ENCODE results near the gene MCCC1. TPM values are rescaled to one million over a fixed set of nuclear protein-coding genes. Genes with fewer than 3 reads are reported as not detected.

The MCCC1 gene
- total and polyA plus RNA-seq, 11 donors = 32.8 to 58.4 (median 47.5) TPM

- TF ChIP-seq, protein P1, sequence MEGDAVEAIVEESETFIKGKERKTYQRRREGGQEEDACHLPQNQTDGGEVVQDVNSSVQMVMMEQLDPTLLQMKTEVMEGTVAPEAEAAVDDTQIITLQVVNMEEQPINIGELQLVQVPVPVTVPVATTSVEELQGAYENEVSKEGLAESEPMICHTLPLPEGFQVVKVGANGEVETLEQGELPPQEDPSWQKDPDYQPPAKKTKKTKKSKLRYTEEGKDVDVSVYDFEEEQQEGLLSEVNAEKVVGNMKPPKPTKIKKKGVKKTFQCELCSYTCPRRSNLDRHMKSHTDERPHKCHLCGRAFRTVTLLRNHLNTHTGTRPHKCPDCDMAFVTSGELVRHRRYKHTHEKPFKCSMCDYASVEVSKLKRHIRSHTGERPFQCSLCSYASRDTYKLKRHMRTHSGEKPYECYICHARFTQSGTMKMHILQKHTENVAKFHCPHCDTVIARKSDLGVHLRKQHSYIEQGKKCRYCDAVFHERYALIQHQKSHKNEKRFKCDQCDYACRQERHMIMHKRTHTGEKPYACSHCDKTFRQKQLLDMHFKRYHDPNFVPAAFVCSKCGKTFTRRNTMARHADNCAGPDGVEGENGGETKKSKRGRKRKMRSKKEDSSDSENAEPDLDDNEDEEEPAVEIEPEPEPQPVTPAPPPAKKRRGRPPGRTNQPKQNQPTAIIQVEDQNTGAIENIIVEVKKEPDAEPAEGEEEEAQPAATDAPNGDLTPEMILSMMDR (IDR thresholded peaks at IDR 0.05) = no peak
- no peak for TF ChIP-seq POLR2A (IDR thresholded peaks at IDR 0.05)
- intact Hi-C loops (cut with DNase I) = no loop called here
- no peak for DNase-seq
Observed at GRCh38 chr3:182972387-182972786, 126.9 kb downstream of the MCCC1 start.

DNA sequence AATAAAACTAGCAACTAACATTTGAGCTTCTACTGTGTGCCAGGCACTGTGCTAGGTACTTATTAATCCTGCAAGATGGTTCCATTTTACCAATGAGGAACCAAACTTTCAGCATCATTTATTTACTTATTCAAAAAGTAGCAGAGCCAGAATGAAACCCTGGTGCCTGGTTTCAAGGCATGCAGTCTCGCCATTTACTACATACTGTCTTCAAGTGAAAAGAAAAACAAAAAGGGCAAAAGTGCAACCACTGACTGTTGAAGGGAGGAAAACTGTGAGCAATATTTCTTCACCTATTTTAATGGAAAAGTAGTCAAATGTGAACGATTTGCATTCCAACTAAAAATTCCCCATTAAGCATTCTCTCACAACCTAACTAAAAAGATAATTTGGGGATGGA lies 127.7 kb downstream of the MCCC1 start:
- no peaks in the 10 kb centered on the region for H3K27me3 ChIP-seq
- intact Hi-C loops (cut with DNase I) = no loop called here
- H3K36me3 ChIP-seq = no peaks in the 10 kb centered on the region
- no peak overlapping the region for H3K4me3 ChIP-seq
- no peak overlapping the region for H3K27ac ChIP-seq
- DNase-seq (no peak), ATAC-seq (no peak)
- H3K9me3 ChIP-seq = no peaks in the 10 kb centered on the region
- 74 to 87% (median 80%) methylated on average over 2 of the region's 2 CpGs for WGBS, 4 donors
- TF ChIP-seq POLR2A (IDR thresholded peaks at IDR 0.05) = no peak
- TF ChIP-seq, protein P1 (IDR thresholded peaks at IDR 0.05) = no peak
- H3K4me1 ChIP-seq = peaks cover 0 to 34% (median 4%) of the 10 kb centered on the region in 12 donors

More at GRCh38 chr3:182972387-182972786, 126.9 kb downstream of the MCCC1 start:
- no peak for ATAC-seq
- peaks cover 0 to 30% (median 4%) of the 10 kb centered on the region in 12 donors for H3K4me1 ChIP-seq
- H3K36me3 ChIP-seq = no peaks in the 10 kb centered on the region
- H3K4me3 ChIP-seq = no peak overlapping the region
- H3K27ac ChIP-seq = no peak overlapping the region
- no peaks in the 10 kb centered on the region for H3K9me3 ChIP-seq
- 86 to 92% (median 89%) methylated on average over 6 of the region's 6 CpGs for WGBS, 4 donors
- H3K27me3 ChIP-seq = no peaks in the 10 kb centered on the region

DNA sequence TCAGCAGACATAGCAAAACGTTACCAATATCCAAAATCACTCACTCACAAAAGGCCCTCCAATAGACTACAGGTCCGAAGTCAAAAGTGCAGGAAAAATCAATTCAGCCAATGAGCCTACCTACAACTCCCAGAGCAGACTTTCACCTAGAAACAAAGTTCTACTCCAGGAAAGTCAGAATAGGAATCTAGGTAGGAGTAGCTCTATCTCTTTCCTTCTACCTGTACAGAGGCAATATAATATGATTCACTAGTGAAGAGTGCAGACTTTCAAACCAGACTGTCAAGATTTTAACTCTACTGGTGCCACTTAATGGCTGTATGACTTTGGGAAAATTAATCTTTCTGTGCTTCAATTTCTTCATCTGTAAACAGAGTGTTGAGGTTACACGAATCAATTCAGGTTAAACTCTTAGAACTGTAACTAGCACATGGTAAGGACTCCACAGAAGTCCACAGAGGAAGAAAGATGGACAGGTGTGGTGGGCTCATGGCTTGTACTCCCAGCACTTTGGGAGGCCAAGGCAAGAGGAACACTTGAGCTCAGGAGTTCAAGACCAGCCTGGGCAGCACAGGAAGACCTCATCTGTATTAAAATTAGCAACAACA lies 128.4 kb downstream of the MCCC1 start:
- intact Hi-C loops (cut with DNase I) = no loop called here
- H3K36me3 ChIP-seq = no peaks in the 10 kb centered on the region
- no peaks in the 10 kb centered on the region for H3K27me3 ChIP-seq
- H3K9me3 ChIP-seq = no peaks in the 10 kb centered on the region
- TF ChIP-seq, protein P1 (IDR thresholded peaks at IDR 0.05) = no peak
- no peak for TF ChIP-seq POLR2A (IDR thresholded peaks at IDR 0.05)
- peaks cover 0 to 38% (median 4%) of the 10 kb centered on the region in 12 donors for H3K4me1 ChIP-seq
- no peak for DNase-seq
- no peak overlapping the region for H3K4me3 ChIP-seq
- WGBS, 4 donors = 83 to 91% (median 87%) methylated on average over 3 of the region's 3 CpGs
- no peak for ATAC-seq
- H3K27ac ChIP-seq = no peak overlapping the region

- Histone ChIP-seq H3K9me3 (no peaks in the 10 kb centered on the region), H3K27ac (no peak overlapping the region), H3K27me3 (no peaks in the 10 kb centered on the region), H3K4me1 (peaks cover 0 to 38% (median 4%) of the 10 kb centered on the region in 12 donors), H3K4me3 (no peak overlapping the region), H3K36me3 (no peaks in the 10 kb centered on the region)
- ATAC-seq (no peak), DNase-seq (no peak)
- intact Hi-C loops (cut with DNase I) = no loop called here
- no peak for TF ChIP-seq POLR2A (IDR thresholded peaks at IDR 0.05)
- TF ChIP-seq, protein P1 (IDR thresholded peaks at IDR 0.05) = no peak
- 92 to 98% (median 97%) methylated on average over 7 of the region's 7 CpGs for WGBS, 4 donors
Observed at GRCh38 chr3:182969853-182970252, 129.4 kb downstream of the MCCC1 start.
